Neuronal stem cell (in vitro differentiated cells): ENCODE results near the gene FNDC8.

Source experiments
- DNase-seq: peaks from one replicate; pipeline ENCODE4 v3.0.0-alpha.2; 2013; ENCODE audit warnings: low spot score
- H2AFZ ChIP-seq: one replicate; pipeline ENCODE4 v1.6.1; 2013; ENCODE audit warnings: mild to moderate bottlenecking, low read length, inconsistent platforms
- H2AK5ac ChIP-seq: 2 replicates; pipeline ENCODE4 v1.6.1; 2013; ENCODE audit warnings: low read depth, mild to moderate bottlenecking, inconsistent platforms, low read length, moderate library complexity, mixed read lengths
- H2BK120ac ChIP-seq: 2 replicates; pipeline ENCODE4 v1.6.1; 2013; ENCODE audit warnings: low read depth, mild to moderate bottlenecking, inconsistent platforms, low read length, moderate library complexity, mixed read lengths
- H2BK12ac ChIP-seq: one replicate; pipeline ENCODE4 v1.6.1; 2013; ENCODE audit warnings: low read length, inconsistent platforms
- H2BK15ac ChIP-seq: 2 replicates; pipeline ENCODE4 v1.6.1; 2013; ENCODE audit warnings: mild to moderate bottlenecking, low read length, inconsistent platforms, mixed read lengths
- H2BK5ac ChIP-seq: one replicate; pipeline ENCODE4 v1.6.1; 2013; ENCODE audit warnings: inconsistent platforms, mild to moderate bottlenecking, low read length, moderate library complexity
- H3K14ac ChIP-seq: one replicate; pipeline ENCODE4 v1.6.1; 2013; ENCODE audit warnings: low read length, inconsistent platforms
- H3K18ac ChIP-seq: 2 replicates; pipeline ENCODE4 v1.6.1; 2013; ENCODE audit warnings: low read length, inconsistent platforms
- H3K23ac ChIP-seq: 2 replicates; pipeline ENCODE4 v1.6.1; 2013; ENCODE audit warnings: low read depth, mild to moderate bottlenecking, mixed read lengths, low read length, inconsistent platforms; ENCODE audit not compliant: poor library complexity
- H3K27ac ChIP-seq: replicated peaks from 3 replicates; pipeline ENCODE4 v1.5.1; 2013; ENCODE audit warnings: low read length, inconsistent platforms
- H3K27me3 ChIP-seq, 3 experiments: 2 replicates each; pipeline ENCODE4 v1.6.1; 2013; ENCODE audit warnings: low read length in 3 of 3, mild to moderate bottlenecking in 2 of 3, inconsistent platforms in 1 of 3, low read depth in 1 of 3, mixed read lengths in 1 of 3, moderate library complexity in 1 of 3; ENCODE audit not compliant: control insufficient read depth in 3 of 3, insufficient read depth in 3 of 3
- H3K36me3 ChIP-seq, 2 donors: replicated peaks in 1 of 2; 2 replicates each; pipeline ENCODE4 v1.6.1; 2013; ENCODE audit warnings: low read length in 2 of 2; ENCODE audit not compliant: control insufficient read depth in 2 of 2, insufficient read depth in 2 of 2
- H3K4ac ChIP-seq: 2 replicates; pipeline ENCODE4 v1.6.1; 2013; ENCODE audit warnings: inconsistent platforms, mild to moderate bottlenecking, low read length, moderate library complexity
- H3K4me1 ChIP-seq, 2 donors: 1 replicate in 1 of 2; 2 replicates in 1 of 2; pipeline ENCODE4 v1.6.1; 2013; ENCODE audit warnings: low read length in 2 of 2, low read depth in 1 of 2; ENCODE audit not compliant: control insufficient read depth in 2 of 2, insufficient read depth in 1 of 2
- H3K4me2 ChIP-seq: one replicate; pipeline ENCODE4 v1.6.1; 2013; ENCODE audit warnings: mild to moderate bottlenecking, low read length, inconsistent platforms; ENCODE audit not compliant: insufficient read depth, poor library complexity, severe bottlenecking
- H3K4me3 ChIP-seq, 2 donors: 2 replicates each; pipeline ENCODE4 v1.5.1; 2013; ENCODE audit warnings: low read length in 2 of 2, mild to moderate bottlenecking in 2 of 2, inconsistent platforms in 1 of 2, moderate library complexity in 1 of 2
- H3K79me1 ChIP-seq: one replicate; pipeline ENCODE4 v1.6.1; 2013; ENCODE audit warnings: low read depth, mild to moderate bottlenecking, inconsistent platforms, low read length, moderate library complexity
- H3K9ac ChIP-seq: one replicate; pipeline ENCODE4 v1.6.1; 2013; ENCODE audit warnings: mild to moderate bottlenecking, low read depth, low read length, inconsistent platforms; ENCODE audit not compliant: poor library complexity
- H3K9me3 ChIP-seq, 2 donors: replicated peaks in 1 of 2; 2 replicates each; pipeline versions ENCODE3 to v1.6.1; 2013; ENCODE audit warnings: low read length in 2 of 2, mild to moderate bottlenecking in 2 of 2, inconsistent platforms in 1 of 2, low read depth in 1 of 2, mixed read lengths in 1 of 2, moderate library complexity in 1 of 2; ENCODE audit not compliant: control insufficient read depth in 2 of 2, insufficient read depth in 1 of 2
- H4K8ac ChIP-seq: one replicate; pipeline ENCODE4 v1.6.1; 2013; ENCODE audit warnings: low read depth, mild to moderate bottlenecking, inconsistent platforms, low read length, moderate library complexity
- H4K91ac ChIP-seq: one replicate; pipeline ENCODE4 v1.6.1; 2013; ENCODE audit warnings: low read length, low read depth, mild to moderate bottlenecking, inconsistent platforms; ENCODE audit not compliant: poor library complexity
- WGBS, 2 donors: extraction: QIAGEN DNeasy Blood & Tissue Kit; methylation state at CpG; one replicate each; pipeline ENCODE4 v1.1.7; 2013; ENCODE audit warnings: missing lambda C conversion rate in 2 of 2, mixed read lengths in 1 of 2; ENCODE audit not compliant: insufficient read length in 2 of 2, insufficient replicate concordance in 1 of 2; ENCODE audit errors: extremely low coverage in 2 of 2; 5-methylcytosine and 5-hydroxymethylcytosine counted together

The FNDC8 gene

GRCh38 chr17:35074711-35075707 lies 46.4 kb upstream of the FNDC8 start:
- no peak overlapping the region for H3K4me2 ChIP-seq
- H4K8ac ChIP-seq: no peak overlapping the region
- no peak overlapping the region for H3K27ac ChIP-seq
- no peaks in the 10 kb centered on the region for H3K9me3 ChIP-seq
- no peaks in the 10 kb centered on the region for H3K79me1 ChIP-seq
- H3K4me1 ChIP-seq: peaks cover 0 to 14% of the 10 kb centered on the region in 2 donors
- no peak overlapping the region for H4K91ac ChIP-seq
- no peak overlapping the region for H2AFZ ChIP-seq
- no peak overlapping the region for H3K14ac ChIP-seq
- H2BK5ac ChIP-seq: no peak overlapping the region
- no peak overlapping the region for H3K18ac ChIP-seq
- H3K9ac ChIP-seq: no peak overlapping the region
- H3K27me3 ChIP-seq: no peaks in the 10 kb centered on the region
- H2BK15ac ChIP-seq: no peak overlapping the region
- WGBS, 2 donors: no CpG with 5 or more reads among the region's 2 CpGs
- no peak overlapping the region for H3K4me3 ChIP-seq
- DNase-seq: no peak
- H2AK5ac ChIP-seq: no peak overlapping the region
- no peak overlapping the region for H2BK12ac ChIP-seq
- H3K23ac ChIP-seq: no peak overlapping the region
- H3K4ac ChIP-seq: no peak overlapping the region
- H3K36me3 ChIP-seq: no peaks in the 10 kb centered on the region
- H2BK120ac ChIP-seq: no peak overlapping the region

GRCh38 chr17:35076874-35077273 lies 44.5 kb upstream of the FNDC8 start:
- H3K23ac ChIP-seq: no peak overlapping the region
- no peak for DNase-seq
- H4K91ac ChIP-seq: no peak overlapping the region
- H4K8ac ChIP-seq: no peak overlapping the region
- H3K4ac ChIP-seq: no peak overlapping the region
- no peaks in the 10 kb centered on the region for H3K9me3 ChIP-seq
- H3K14ac ChIP-seq: no peak overlapping the region
- no peak overlapping the region for H2BK5ac ChIP-seq
- H3K9ac ChIP-seq: no peak overlapping the region
- H3K18ac ChIP-seq: no peak overlapping the region
- no peaks in the 10 kb centered on the region for H3K79me1 ChIP-seq
- no peak overlapping the region for H2BK12ac ChIP-seq
- H3K4me1 ChIP-seq: peaks cover 0 to 14% of the 10 kb centered on the region in 2 donors
- no peak overlapping the region for H2BK120ac ChIP-seq
- no peak overlapping the region for H3K4me3 ChIP-seq
- H3K27me3 ChIP-seq: no peaks in the 10 kb centered on the region
- no peak overlapping the region for H2BK15ac ChIP-seq
- H2AK5ac ChIP-seq: no peak overlapping the region
- H3K4me2 ChIP-seq: no peak overlapping the region
- no peak overlapping the region for H3K27ac ChIP-seq
- H2AFZ ChIP-seq: no peak overlapping the region
- WGBS, 2 donors: no CpG with 5 or more reads among the region's 1 CpG
- H3K36me3 ChIP-seq: no peaks in the 10 kb centered on the region

- no peak overlapping the region for H2BK12ac ChIP-seq
- H3K27ac ChIP-seq: no peak overlapping the region
- no peak overlapping the region for H2AFZ ChIP-seq
- H3K18ac ChIP-seq: no peak overlapping the region
- no peak overlapping the region for H2BK5ac ChIP-seq
- no peak overlapping the region for H3K4me2 ChIP-seq
- no peak overlapping the region for H3K9ac ChIP-seq
- DNase-seq: no peak
- WGBS, 2 donors: no CpG with 5 or more reads among the region's 1 CpG
- no peak overlapping the region for H2AK5ac ChIP-seq
- H3K27me3 ChIP-seq: no peaks in the 10 kb centered on the region
- H2BK120ac ChIP-seq: no peak overlapping the region
- no peaks in the 10 kb centered on the region for H3K79me1 ChIP-seq
- no peak overlapping the region for H3K14ac ChIP-seq
- no peaks in the 10 kb centered on the region for H3K9me3 ChIP-seq
- H3K36me3 ChIP-seq: no peaks in the 10 kb centered on the region
- H4K8ac ChIP-seq: no peak overlapping the region
- H3K4ac ChIP-seq: no peak overlapping the region
- no peak overlapping the region for H3K23ac ChIP-seq
- peaks cover 0 to 9% of the 10 kb centered on the region in 2 donors for H3K4me1 ChIP-seq
- H4K91ac ChIP-seq: no peak overlapping the region
- no peak overlapping the region for H2BK15ac ChIP-seq
- no peak overlapping the region for H3K4me3 ChIP-seq
Measured at GRCh38 chr17:35079547-35080423, 41.6 kb upstream of the FNDC8 start.

- Histone ChIP-seq H3K14ac (no peak overlapping the region), H3K9ac (no peak overlapping the region), H3K4ac (no peak overlapping the region), H3K27me3 (no peaks in the 10 kb centered on the region), H3K4me2 (no peak overlapping the region), H2AK5ac (no peak overlapping the region), H3K27ac (no peak overlapping the region), H2BK5ac (no peak overlapping the region), H3K23ac (no peak overlapping the region), H2BK12ac (no peak overlapping the region), H3K18ac (no peak overlapping the region), H4K91ac (no peak overlapping the region), H3K9me3 (no peaks in the 10 kb centered on the region), H4K8ac (no peak overlapping the region), H3K36me3 (no peaks in the 10 kb centered on the region), H3K79me1 (no peaks in the 10 kb centered on the region), H3K4me1 (peaks cover 0 to 4% of the 10 kb centered on the region in 2 donors), H2BK120ac (no peak overlapping the region), H2BK15ac (no peak overlapping the region), H3K4me3 (no peak overlapping the region), H2AFZ (no peak overlapping the region)
- DNase-seq: no peak
- no CpG with 5 or more reads among the region's 1 CpG for WGBS, 2 donors
Measured at GRCh38 chr17:35080536-35080935, 40.9 kb upstream of the FNDC8 start.
